OCI-LY7 (cell line): ENCODE measurements around the gene CCK.
A peak's percentile ranks its signal among the peaks of the same experiment; 100 is the strongest.

ENCODE experiments used
- EZH2phosphoT487 ChIP-seq: fragments of 200-600 bp; sonication (generic); IDR thresholded peaks from 2 replicates; pipeline ENCODE4 v1.6.1; 2018; ENCODE audit warnings: low read depth, borderline replicate concordance, mild to moderate bottlenecking, mixed run types, antibody characterized with exemption, low read length, moderate library complexity, mixed read lengths
- TF ChIP-seq, protein P1 (sequence below): fragments of 200-600 bp; sonication (generic); conservative IDR thresholded peaks from 2 replicates; pipeline ENCODE4 v1.5.1; 2014; ENCODE audit warnings: mild to moderate bottlenecking, antibody characterized with exemption, low read length, moderate library complexity, mixed read lengths

DNA sequence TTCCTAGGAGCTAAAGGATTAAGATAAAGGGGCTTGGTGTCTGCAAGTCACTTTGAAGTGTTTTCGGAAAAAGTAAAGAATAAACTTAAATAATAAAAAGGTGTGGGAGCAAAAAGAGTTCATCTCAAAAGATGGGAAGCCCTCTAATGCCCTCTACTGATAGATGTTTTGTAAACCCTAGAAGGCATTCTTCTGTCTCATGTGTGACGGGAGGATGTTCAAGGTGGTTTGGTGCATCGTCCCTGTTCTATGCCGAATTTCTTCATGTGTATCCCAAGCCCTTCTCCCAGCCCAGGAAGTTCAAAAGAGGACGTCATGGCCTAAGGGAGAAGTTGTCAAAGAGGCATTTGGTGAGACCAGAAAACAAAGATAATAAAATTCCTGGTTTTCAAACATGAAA, 37.2 kb downstream of the CCK start:
- no peak for TF ChIP-seq EZH2phosphoT487
- TF ChIP-seq, protein P1, sequence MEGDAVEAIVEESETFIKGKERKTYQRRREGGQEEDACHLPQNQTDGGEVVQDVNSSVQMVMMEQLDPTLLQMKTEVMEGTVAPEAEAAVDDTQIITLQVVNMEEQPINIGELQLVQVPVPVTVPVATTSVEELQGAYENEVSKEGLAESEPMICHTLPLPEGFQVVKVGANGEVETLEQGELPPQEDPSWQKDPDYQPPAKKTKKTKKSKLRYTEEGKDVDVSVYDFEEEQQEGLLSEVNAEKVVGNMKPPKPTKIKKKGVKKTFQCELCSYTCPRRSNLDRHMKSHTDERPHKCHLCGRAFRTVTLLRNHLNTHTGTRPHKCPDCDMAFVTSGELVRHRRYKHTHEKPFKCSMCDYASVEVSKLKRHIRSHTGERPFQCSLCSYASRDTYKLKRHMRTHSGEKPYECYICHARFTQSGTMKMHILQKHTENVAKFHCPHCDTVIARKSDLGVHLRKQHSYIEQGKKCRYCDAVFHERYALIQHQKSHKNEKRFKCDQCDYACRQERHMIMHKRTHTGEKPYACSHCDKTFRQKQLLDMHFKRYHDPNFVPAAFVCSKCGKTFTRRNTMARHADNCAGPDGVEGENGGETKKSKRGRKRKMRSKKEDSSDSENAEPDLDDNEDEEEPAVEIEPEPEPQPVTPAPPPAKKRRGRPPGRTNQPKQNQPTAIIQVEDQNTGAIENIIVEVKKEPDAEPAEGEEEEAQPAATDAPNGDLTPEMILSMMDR, result peak; percentile 79
